Measurements from ENCODE around the gene GUF1. TPM values are rescaled to one million over a fixed set of nuclear protein-coding genes. Genes with fewer than 3 reads are reported as not detected.

Gene GUF1
- total RNA-seq, 1 donor from 2014 or later, result 14.5 TPM

DNA sequence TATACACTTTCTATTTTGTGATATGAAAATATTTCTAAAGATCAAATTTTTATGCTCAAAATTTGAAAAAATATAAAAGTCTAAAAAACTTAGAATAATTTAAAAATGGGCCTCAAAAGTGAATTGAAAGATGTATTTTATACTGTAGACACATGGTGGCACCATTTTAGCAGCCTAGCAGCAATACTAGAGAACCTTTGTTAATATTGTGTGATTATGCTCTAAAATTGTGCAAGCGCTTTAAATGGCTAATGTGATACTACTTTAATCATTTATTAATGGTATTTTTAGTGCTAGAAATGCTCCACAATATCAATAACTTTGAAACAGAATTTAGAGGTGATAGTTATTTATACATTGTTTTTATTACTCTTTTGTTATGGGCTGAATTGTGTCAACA lies 3.7 kb upstream of the GUF1 start:
- intact Hi-C loops (cut with DNase I), result no loop called here
- no peaks in the 10 kb centered on the region for H3K36me3 ChIP-seq
- no peak overlapping the region for H3K4me3 ChIP-seq
- no peaks in the 10 kb centered on the region for H3K9me3 ChIP-seq
- H3K4me1 ChIP-seq, result peaks cover 0 to 1% of the 10 kb centered on the region in 2 donors
- H3K27ac ChIP-seq, result no peak overlapping the region
- H3K27me3 ChIP-seq, result no peaks in the 10 kb centered on the region
- TF ChIP-seq CTCF (IDR thresholded peaks at IDR 0.05), result no peak
- no peak for DNase-seq (ENCODE audit: low spot score in 2 of 2)

- TF ChIP-seq CTCF (IDR thresholded peaks at IDR 0.05), result no peak
- Histone ChIP-seq H3K27me3 (no peaks in the 10 kb centered on the region), H3K36me3 (no peaks in the 10 kb centered on the region), H3K4me3 (no peak overlapping the region), H3K27ac (no peak overlapping the region), H3K4me1 (peaks cover 0 to 10% of the 10 kb centered on the region in 2 donors), H3K9me3 (no peaks in the 10 kb centered on the region)
- no peak for DNase-seq (ENCODE audit: low spot score in 2 of 2)
- intact Hi-C loops (cut with DNase I), result loop anchor here (5.0 kb wide), 1 partner anchor 228 kb away; the partner anchor contains the start of gene KCTD8
Observed at GRCh38 chr4:44675366-44675765, 2.9 kb upstream of the GUF1 start.

GRCh38 chr4:44679060-44679459 lies 840 bp downstream of the GUF1 start:
- Histone ChIP-seq H3K4me1 (peaks cover 0 to 10% of the 10 kb centered on the region in 2 donors), H3K27ac (peak overlapping the region; percentile 88 to 93), H3K27me3 (no peaks in the 10 kb centered on the region), H3K4me3 (peak overlapping the region; percentile 93 to 97), H3K36me3 (peaks cover 2 to 19% of the 10 kb centered on the region in 2 donors), H3K9me3 (no peaks in the 10 kb centered on the region)
- intact Hi-C loops (cut with DNase I), result loop anchor here (2.0 to 5.0 kb wide), 2 partner anchors 48 to 232 kb away; partner anchors contain the start of genes GNPDA2 and KCTD8
- no peak for DNase-seq (ENCODE audit: low spot score in 2 of 2)
- TF ChIP-seq CTCF (IDR thresholded peaks at IDR 0.05), result no peak

- DNase-seq (ENCODE audit: low spot score in 2 of 2), result no peak
- Histone ChIP-seq H3K9me3 (no peaks in the 10 kb centered on the region), H3K4me3 (no peak overlapping the region), H3K27ac (no peak overlapping the region), H3K27me3 (no peaks in the 10 kb centered on the region), H3K36me3 (peaks cover 27 to 46% of the 10 kb centered on the region in 2 donors), H3K4me1 (peaks cover 0 to 7% of the 10 kb centered on the region in 2 donors)
- intact Hi-C loops (cut with DNase I), result no loop called here
- no peak for TF ChIP-seq CTCF (IDR thresholded peaks at IDR 0.05)
Observed at GRCh38 chr4:44684648-44685047, 6.4 kb downstream of the GUF1 start.

DNA sequence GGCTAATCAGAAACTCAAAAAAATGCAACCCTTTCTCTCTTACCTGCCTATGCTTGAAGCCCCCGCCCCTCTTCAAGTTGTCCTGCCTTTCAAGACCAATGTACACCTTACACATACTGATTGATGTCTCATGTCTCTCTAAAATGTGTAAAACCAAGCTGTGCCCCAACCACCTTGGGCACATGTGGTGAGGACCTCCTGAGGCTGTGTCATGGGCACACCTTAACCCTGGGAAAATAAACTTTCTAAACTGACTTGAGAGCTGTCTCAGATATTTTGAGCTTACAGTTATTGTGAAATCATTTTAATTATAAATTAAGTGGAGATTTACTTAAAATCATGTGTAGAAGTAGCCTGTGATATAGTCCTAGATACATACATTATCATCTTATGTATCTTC lies 22.2 kb downstream of the GUF1 start:
- TF ChIP-seq CTCF (IDR thresholded peaks at IDR 0.05), result no peak
- H3K9me3 ChIP-seq, result no peaks in the 10 kb centered on the region
- intact Hi-C loops (cut with DNase I), result no loop called here
- DNase-seq (ENCODE audit: low spot score in 2 of 2), result no peak
- H3K4me3 ChIP-seq, result no peak overlapping the region
- H3K27me3 ChIP-seq, result no peaks in the 10 kb centered on the region
- H3K27ac ChIP-seq, result no peak overlapping the region
- H3K36me3 ChIP-seq, result peaks cover 14 to 40% of the 10 kb centered on the region in 2 donors
- no peaks in the 10 kb centered on the region for H3K4me1 ChIP-seq

DNA sequence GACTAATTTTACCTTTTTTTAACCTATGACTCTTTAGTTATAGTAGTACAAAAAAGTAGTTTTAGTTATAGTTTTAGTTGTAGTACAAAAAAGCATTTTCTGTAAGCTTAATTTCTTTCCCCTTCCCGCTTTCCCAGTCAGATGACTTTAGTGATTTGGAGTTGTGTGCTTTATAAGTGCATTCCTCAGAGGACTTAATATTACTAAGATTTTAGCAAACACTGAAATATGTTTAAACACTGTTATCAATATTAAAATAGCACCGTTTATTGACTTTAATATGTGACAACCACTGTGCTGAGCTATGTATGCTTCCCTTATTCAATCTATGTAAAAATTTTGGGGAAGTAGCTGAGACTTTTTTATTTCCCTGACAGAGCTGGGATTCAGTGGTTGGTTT lies 22.8 kb downstream of the GUF1 start:
- no peak overlapping the region for H3K27ac ChIP-seq
- peaks cover 14 to 42% of the 10 kb centered on the region in 2 donors for H3K36me3 ChIP-seq
- DNase-seq (ENCODE audit: low spot score in 2 of 2), result no peak
- TF ChIP-seq CTCF (IDR thresholded peaks at IDR 0.05), result no peak
- no peaks in the 10 kb centered on the region for H3K27me3 ChIP-seq
- no peak overlapping the region for H3K4me3 ChIP-seq
- intact Hi-C loops (cut with DNase I), result no loop called here
- H3K4me1 ChIP-seq, result no peaks in the 10 kb centered on the region
- no peaks in the 10 kb centered on the region for H3K9me3 ChIP-seq
